ENCODE data around the gene SPSB3.

DNA sequence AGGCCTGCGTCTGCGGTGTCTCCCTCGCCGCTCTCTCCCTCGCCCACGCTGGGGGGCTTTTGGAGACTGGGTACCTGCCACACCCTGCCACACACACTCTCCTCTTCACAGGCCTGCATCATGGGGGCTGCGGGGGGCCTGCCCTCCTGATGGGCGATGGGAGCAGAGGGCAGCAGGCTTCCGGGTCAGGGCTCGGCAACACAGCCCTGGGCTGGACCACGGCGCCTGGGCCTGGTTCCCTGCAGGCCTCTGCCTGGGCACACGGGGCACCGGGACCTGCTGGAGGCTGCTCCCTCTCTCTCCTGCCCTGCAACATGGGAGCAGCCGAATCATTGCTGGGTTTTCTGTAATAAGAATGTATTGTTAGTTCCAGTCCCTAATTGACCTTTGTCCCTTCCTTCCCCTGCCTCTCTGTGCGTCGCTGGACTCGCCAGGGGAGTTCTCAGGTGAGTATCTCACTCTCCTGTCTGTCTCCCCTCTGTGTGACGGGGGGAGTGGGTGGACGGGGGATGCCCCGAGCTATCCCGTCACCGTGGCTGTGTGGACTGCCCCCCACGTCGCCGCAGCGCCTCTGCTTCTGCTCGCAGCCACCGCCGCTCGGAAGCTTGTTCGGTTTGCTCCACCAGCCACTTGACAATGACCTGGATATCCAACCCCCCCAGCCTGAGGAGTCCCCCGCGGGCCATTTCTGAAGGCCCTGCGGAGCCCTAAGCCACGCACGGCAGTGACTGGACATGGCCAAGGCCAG, 24.5 kb downstream of the SPSB3 start:
- TF ChIP-seq, protein P1, sequence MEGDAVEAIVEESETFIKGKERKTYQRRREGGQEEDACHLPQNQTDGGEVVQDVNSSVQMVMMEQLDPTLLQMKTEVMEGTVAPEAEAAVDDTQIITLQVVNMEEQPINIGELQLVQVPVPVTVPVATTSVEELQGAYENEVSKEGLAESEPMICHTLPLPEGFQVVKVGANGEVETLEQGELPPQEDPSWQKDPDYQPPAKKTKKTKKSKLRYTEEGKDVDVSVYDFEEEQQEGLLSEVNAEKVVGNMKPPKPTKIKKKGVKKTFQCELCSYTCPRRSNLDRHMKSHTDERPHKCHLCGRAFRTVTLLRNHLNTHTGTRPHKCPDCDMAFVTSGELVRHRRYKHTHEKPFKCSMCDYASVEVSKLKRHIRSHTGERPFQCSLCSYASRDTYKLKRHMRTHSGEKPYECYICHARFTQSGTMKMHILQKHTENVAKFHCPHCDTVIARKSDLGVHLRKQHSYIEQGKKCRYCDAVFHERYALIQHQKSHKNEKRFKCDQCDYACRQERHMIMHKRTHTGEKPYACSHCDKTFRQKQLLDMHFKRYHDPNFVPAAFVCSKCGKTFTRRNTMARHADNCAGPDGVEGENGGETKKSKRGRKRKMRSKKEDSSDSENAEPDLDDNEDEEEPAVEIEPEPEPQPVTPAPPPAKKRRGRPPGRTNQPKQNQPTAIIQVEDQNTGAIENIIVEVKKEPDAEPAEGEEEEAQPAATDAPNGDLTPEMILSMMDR (CRISPR knock-in tag; IDR thresholded peaks at IDR 0.05) = no peak
- TF ChIP-seq NR2F1 (CRISPR knock-in tag; IDR thresholded peaks at IDR 0.05) (no peak), POLR2A (IDR thresholded peaks at IDR 0.05; ENCODE audit: insufficient read depth in 1 of 2, low read depth in 2 of 2, low read length in 2 of 2) (no peak), ONECUT2 (CRISPR knock-in tag; IDR thresholded peaks at IDR 0.05) (no peak), FOXM1 (CRISPR knock-in tag; IDR thresholded peaks at IDR 0.05) (no peak), SP2 (CRISPR knock-in tag; IDR thresholded peaks at IDR 0.05) (no peak), ZNF234 (CRISPR knock-in tag; conservative IDR thresholded peaks at IDR 0.05) (no peak), ZSCAN30 (CRISPR knock-in tag; IDR thresholded peaks at IDR 0.05) (no peak), SP4 (CRISPR knock-in tag; IDR thresholded peaks at IDR 0.05) (no peak), KLF12 (CRISPR knock-in tag; IDR thresholded peaks at IDR 0.05; ENCODE audit: borderline replicate concordance) (no peak), ZNF563 (CRISPR knock-in tag; IDR thresholded peaks at IDR 0.05) (no peak), ETV5 (CRISPR knock-in tag; IDR thresholded peaks at IDR 0.05; ENCODE audit: borderline replicate concordance) (no peak)

All from HepG2 (cell line).